Keratinocyte (primary cell): Measurements from ENCODE around the gene SLC5A3. TPM values are rescaled to one million over a fixed set of nuclear protein-coding genes. Genes with fewer than 3 reads are reported as not detected.

Source experiments
- DNase-seq: peaks from one replicate; pipeline ENCODE4 v3.0.0-alpha.2; 2011; ENCODE audit warnings: low read depth, missing footprints, low spot score
- FAIRE-seq: peaks from 2 replicates; lab custom pipeline; 2011; peaks lifted over from hg19 to GRCh38; lab: Jason Lieb, UNC
- H2AFZ ChIP-seq: 2 replicates; pipeline ENCODE4 v1.6.0; 2012; ENCODE audit warnings: low read length, control low read depth, inconsistent platforms; ENCODE audit not compliant: control insufficient read depth
- H3K27ac ChIP-seq: 2 replicates; pipeline ENCODE4 v1.5.1; 2011; ENCODE audit warnings: low read length; ENCODE audit not compliant: control insufficient read depth, insufficient read depth
- H3K27me3 ChIP-seq: 3 replicates; pipeline ENCODE4 v1.6.0; 2011; ENCODE audit warnings: low read length; ENCODE audit not compliant: control insufficient read depth, insufficient read depth; ENCODE audit errors: extremely low read depth
- H3K36me3 ChIP-seq, 2 experiments: 2 replicates in 1 of 2; 3 replicates in 1 of 2; pipeline ENCODE4 v1.5.1; 2011; ENCODE audit warnings: low read length in 2 of 2, mild to moderate bottlenecking in 1 of 2; ENCODE audit not compliant: control insufficient read depth in 2 of 2, insufficient read depth in 2 of 2; ENCODE audit errors: extremely low read depth in 1 of 2
- H3K4me1 ChIP-seq: 3 replicates; pipeline ENCODE4 v1.5.1; 2011; ENCODE audit warnings: low read length; ENCODE audit not compliant: control insufficient read depth, insufficient read depth; ENCODE audit errors: extremely low read depth
- H3K4me2 ChIP-seq: 3 replicates; pipeline ENCODE4 v1.6.0; 2011; ENCODE audit warnings: low read depth, low read length; ENCODE audit not compliant: control insufficient read depth, insufficient read depth; ENCODE audit errors: extremely low read depth
- H3K4me3 ChIP-seq, 3 experiments: fragments of 200-600 bp in 1 of 3; sonication (generic) in 1 of 3; 2 replicates in 2 of 3; 3 replicates in 1 of 3; pipeline ENCODE4 v1.5.1; 2011 to 2016; ENCODE audit warnings: low read length in 3 of 3, mild to moderate bottlenecking in 3 of 3, control low read depth in 2 of 3, inconsistent platforms in 1 of 3, low read depth in 1 of 3, mixed read lengths in 1 of 3, mixed run types in 1 of 3, moderate library complexity in 1 of 3; ENCODE audit not compliant: control insufficient read depth in 2 of 3, insufficient read depth in 2 of 3; ENCODE audit errors: extremely low read depth in 1 of 3
- H3K79me2 ChIP-seq: 2 replicates; pipeline ENCODE4 v1.6.0; 2012; ENCODE audit warnings: low read length; ENCODE audit not compliant: control insufficient read depth, insufficient read depth
- H3K9ac ChIP-seq: 3 replicates; pipeline ENCODE4 v1.6.0; 2011; ENCODE audit warnings: low read length; ENCODE audit not compliant: control insufficient read depth, insufficient read depth; ENCODE audit errors: extremely low read depth
- H3K9me1 ChIP-seq: 3 replicates; pipeline ENCODE4 v1.6.0; 2011; ENCODE audit warnings: low read length; ENCODE audit not compliant: control insufficient read depth, insufficient read depth; ENCODE audit errors: extremely low read depth
- H3K9me3 ChIP-seq: 2 replicates; pipeline ENCODE4 v1.5.1; 2012; ENCODE audit warnings: low read depth, low read length; ENCODE audit not compliant: control insufficient read depth
- H4K20me1 ChIP-seq: 3 replicates; pipeline ENCODE4 v1.6.0; 2011; ENCODE audit warnings: low read length; ENCODE audit not compliant: control insufficient read depth, insufficient read depth; ENCODE audit errors: extremely low read depth
- CTCF ChIP-seq, 3 experiments: IDR thresholded peaks in 1 of 3; conservative IDR thresholded peaks in 1 of 3; optimal IDR thresholded peaks in 1 of 3; 2 replicates in 2 of 3; 3 replicates in 1 of 3; pipeline versions ENCODE3 to v1.5.1; 2011; ENCODE audit warnings: low read length in 3 of 3, mild to moderate bottlenecking in 3 of 3, moderate library complexity in 2 of 3, control low read depth in 1 of 3, inconsistent platforms in 1 of 3; ENCODE audit not compliant: insufficient read depth in 2 of 3; ENCODE audit errors: extremely low read depth in 1 of 3
- EZH2 ChIP-seq: IDR thresholded peaks from one replicate; pipeline ENCODE4 v1.6.1; 2012; ENCODE audit warnings: inconsistent platforms, mild to moderate bottlenecking, low read length, moderate library complexity
- dilution Hi-C: fragments of 300-500 bp; cut with MboI; formaldehyde crosslinking; loops from one replicate; pipeline ENCODE4 v1.7.0; 2020; ENCODE audit warnings: low sequenced_read_pairs; ENCODE audit not compliant: extremely low pct_ligation_motif_present
- polyA plus RNA-seq, 5 experiments: library from polyadenylated mRNA; depleted of rRNA in 3 of 5; stranded (reverse) in 3 of 5; stranded (forward) in 1 of 5; unstranded in 1 of 5; fragments of >200 nt; gene quantifications; 1 replicate in 1 of 5; 2 replicates in 3 of 5; 3 replicates in 1 of 5; pipeline versions ENCODE4 v1.2.1 to v1.2.3, GENCODE V29; 2011 to 2012; ENCODE audit warnings: missing spikeins in 2 of 5, low read depth in 1 of 5, low replicate concordance in 1 of 5

SLC5A3 gene
- polyA plus RNA-seq, 1 donor (not counting 4 experiments of a cell fraction or from before 2014, with no cell fraction given): 5.9 TPM

- TF ChIP-seq EZH2 (no peak), CTCF (optimal IDR thresholded peaks at IDR 0.05 in 1 of 3, IDR thresholded peaks at IDR 0.05 in 1 of 3, conservative IDR thresholded peaks at IDR 0.05 in 1 of 3; ENCODE audit: extremely low read depth in 1 of 3, insufficient read depth in 2 of 3, low read length in 3 of 3) (no peak)
- dilution Hi-C loops: no loop called here
These were observed 49.0 kb upstream of the SLC5A3 start for GRCh38 chr21:34024374-34024693.

GRCh38 chr21:34027721-34028461 is 45.5 kb upstream of the SLC5A3 start:
- no peaks in the 10 kb centered on the region for H3K9me1 ChIP-seq
- H3K36me3 ChIP-seq: no peaks in the 10 kb centered on the region
- dilution Hi-C loops: no loop called here
- FAIRE-seq (no peak), DNase-seq (no peak)
- H3K27ac ChIP-seq: no peak overlapping the region
- no peak overlapping the region for H3K4me2 ChIP-seq
- TF ChIP-seq EZH2: no peak
- TF ChIP-seq CTCF (optimal IDR thresholded peaks at IDR 0.05 in 1 of 3, IDR thresholded peaks at IDR 0.05 in 1 of 3, conservative IDR thresholded peaks at IDR 0.05 in 1 of 3; ENCODE audit: extremely low read depth in 1 of 3, insufficient read depth in 2 of 3, low read length in 3 of 3): no peak
- H4K20me1 ChIP-seq: no peaks in the 10 kb centered on the region
- H3K9ac ChIP-seq: no peak overlapping the region
- H3K4me1 ChIP-seq: no peaks in the 10 kb centered on the region
- H3K79me2 ChIP-seq: no peaks in the 10 kb centered on the region
- no peaks in the 10 kb centered on the region for H3K9me3 ChIP-seq
- H3K27me3 ChIP-seq: no peaks in the 10 kb centered on the region
- no peak overlapping the region for H2AFZ ChIP-seq
- H3K4me3 ChIP-seq: no peak overlapping the region

More at GRCh38 chr21:34024374-34024693, 49.0 kb upstream of the SLC5A3 start:
- Histone ChIP-seq H3K27me3 (no peaks in the 10 kb centered on the region), H3K4me3 (no peak overlapping the region), H2AFZ (no peak overlapping the region), H3K9me3 (no peaks in the 10 kb centered on the region), H3K27ac (no peak overlapping the region), H3K79me2 (no peaks in the 10 kb centered on the region), H4K20me1 (no peaks in the 10 kb centered on the region), H3K9me1 (no peaks in the 10 kb centered on the region), H3K4me1 (no peaks in the 10 kb centered on the region), H3K36me3 (no peaks in the 10 kb centered on the region), H3K4me2 (no peak overlapping the region), H3K9ac (no peak overlapping the region)
- no peak for DNase-seq
- FAIRE-seq: no peak
